CD4-positive, alpha-beta T cell treated with Interleukin-15 for 4 hours (primary cell): ENCODE data around the gene PIK3C2B.

Source experiments
- DNase-seq: peaks from one replicate; pipeline ENCODE4 v3.0.0-alpha.2; 2020; ENCODE audit warnings: low spot score

PIK3C2B gene

GRCh38 chr1:204459706-204460105, 34.9 kb downstream of the PIK3C2B start:
- no peak for DNase-seq

GRCh38 chr1:204457666-204458065, 36.9 kb downstream of the PIK3C2B start:
- no peak for DNase-seq

GRCh38 chr1:204456826-204457442, 37.7 kb downstream of the PIK3C2B start:
- DNase-seq, result no peak

GRCh38 chr1:204455831-204456145, 38.8 kb downstream of the PIK3C2B start:
- no peak for DNase-seq

- DNase-seq, result no peak
Measured at GRCh38 chr1:204455063-204455830, 39.4 kb downstream of the PIK3C2B start.

- no peak for DNase-seq
Measured at GRCh38 chr1:204454476-204454875, 40.1 kb downstream of the PIK3C2B start.

- peak; percentile 85 for DNase-seq
Measured at GRCh38 chr1:204453141-204453772, 41.3 kb downstream of the PIK3C2B start.

GRCh38 chr1:204451352-204452124, 43.1 kb downstream of the PIK3C2B start:
- no peak for DNase-seq

GRCh38 chr1:204450461-204451257, 43.9 kb downstream of the PIK3C2B start:
- DNase-seq, result no peak

GRCh38 chr1:204449678-204450280, 44.8 kb downstream of the PIK3C2B start:
- no peak for DNase-seq

GRCh38 chr1:204448991-204449677, 45.5 kb downstream of the PIK3C2B start:
- no peak for DNase-seq

- no peak for DNase-seq
Measured at GRCh38 chr1:204448344-204448964, 46.2 kb downstream of the PIK3C2B start.

- no peak for DNase-seq
Measured at GRCh38 chr1:204447736-204448135, 46.9 kb downstream of the PIK3C2B start.

- no peak for DNase-seq
Measured at GRCh38 chr1:204447190-204447589, 47.4 kb downstream of the PIK3C2B start.

- peak; percentile 83 for DNase-seq
Measured at GRCh38 chr1:204446413-204447111, 48.0 kb downstream of the PIK3C2B start.

GRCh38 chr1:204445860-204446412, 48.7 kb downstream of the PIK3C2B start:
- peak; percentile 39 for DNase-seq
